ENCODE data around the gene CORO1C.

DNA sequence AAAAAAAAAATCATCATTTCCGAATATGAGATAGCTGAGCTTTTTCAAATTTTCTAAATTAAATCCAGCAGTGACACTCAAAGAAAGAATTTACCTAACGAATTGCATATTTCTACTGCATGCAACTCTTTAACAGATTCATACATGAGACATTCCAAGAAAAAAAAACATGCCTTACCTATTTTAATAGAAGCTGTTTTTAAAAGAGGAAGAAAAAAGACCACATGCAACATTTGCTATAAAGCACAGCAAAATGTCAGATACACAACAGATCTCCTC lies 18.5 kb downstream of the CORO1C start:
- TF ChIP-seq, protein P1, sequence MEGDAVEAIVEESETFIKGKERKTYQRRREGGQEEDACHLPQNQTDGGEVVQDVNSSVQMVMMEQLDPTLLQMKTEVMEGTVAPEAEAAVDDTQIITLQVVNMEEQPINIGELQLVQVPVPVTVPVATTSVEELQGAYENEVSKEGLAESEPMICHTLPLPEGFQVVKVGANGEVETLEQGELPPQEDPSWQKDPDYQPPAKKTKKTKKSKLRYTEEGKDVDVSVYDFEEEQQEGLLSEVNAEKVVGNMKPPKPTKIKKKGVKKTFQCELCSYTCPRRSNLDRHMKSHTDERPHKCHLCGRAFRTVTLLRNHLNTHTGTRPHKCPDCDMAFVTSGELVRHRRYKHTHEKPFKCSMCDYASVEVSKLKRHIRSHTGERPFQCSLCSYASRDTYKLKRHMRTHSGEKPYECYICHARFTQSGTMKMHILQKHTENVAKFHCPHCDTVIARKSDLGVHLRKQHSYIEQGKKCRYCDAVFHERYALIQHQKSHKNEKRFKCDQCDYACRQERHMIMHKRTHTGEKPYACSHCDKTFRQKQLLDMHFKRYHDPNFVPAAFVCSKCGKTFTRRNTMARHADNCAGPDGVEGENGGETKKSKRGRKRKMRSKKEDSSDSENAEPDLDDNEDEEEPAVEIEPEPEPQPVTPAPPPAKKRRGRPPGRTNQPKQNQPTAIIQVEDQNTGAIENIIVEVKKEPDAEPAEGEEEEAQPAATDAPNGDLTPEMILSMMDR (conservative IDR thresholded peaks at IDR 0.05; ENCODE audit: low read depth, low read length): no peak
- no peak for TF ChIP-seq EZH2 (IDR thresholded peaks at IDR 0.05; ENCODE audit: borderline replicate concordance, low read depth, low read length, poor library complexity, severe bottlenecking)
